GM08714 (cell line): ENCODE measurements around the gene UPF2.
"Not testable (repeated sequence)": the region's sequence is repeated elsewhere in the genome, so short reads cannot be mapped to it uniquely, and the experiment has no call there.

ENCODE experiments used
- H3K4me3 ChIP-seq: fragments of 200-500 bp; sonication (Bioruptor generic); 2 replicates; pipeline ENCODE4 v1.5.1; 2014; ENCODE audit warnings: mild to moderate bottlenecking, low read length, inconsistent platforms
- ZNF274 ChIP-seq: IDR thresholded peaks from 2 replicates; pipeline ENCODE4 v1.6.1; 2012; ENCODE audit warnings: mild to moderate bottlenecking, low read depth, low read length

The UPF2 gene

DNA sequence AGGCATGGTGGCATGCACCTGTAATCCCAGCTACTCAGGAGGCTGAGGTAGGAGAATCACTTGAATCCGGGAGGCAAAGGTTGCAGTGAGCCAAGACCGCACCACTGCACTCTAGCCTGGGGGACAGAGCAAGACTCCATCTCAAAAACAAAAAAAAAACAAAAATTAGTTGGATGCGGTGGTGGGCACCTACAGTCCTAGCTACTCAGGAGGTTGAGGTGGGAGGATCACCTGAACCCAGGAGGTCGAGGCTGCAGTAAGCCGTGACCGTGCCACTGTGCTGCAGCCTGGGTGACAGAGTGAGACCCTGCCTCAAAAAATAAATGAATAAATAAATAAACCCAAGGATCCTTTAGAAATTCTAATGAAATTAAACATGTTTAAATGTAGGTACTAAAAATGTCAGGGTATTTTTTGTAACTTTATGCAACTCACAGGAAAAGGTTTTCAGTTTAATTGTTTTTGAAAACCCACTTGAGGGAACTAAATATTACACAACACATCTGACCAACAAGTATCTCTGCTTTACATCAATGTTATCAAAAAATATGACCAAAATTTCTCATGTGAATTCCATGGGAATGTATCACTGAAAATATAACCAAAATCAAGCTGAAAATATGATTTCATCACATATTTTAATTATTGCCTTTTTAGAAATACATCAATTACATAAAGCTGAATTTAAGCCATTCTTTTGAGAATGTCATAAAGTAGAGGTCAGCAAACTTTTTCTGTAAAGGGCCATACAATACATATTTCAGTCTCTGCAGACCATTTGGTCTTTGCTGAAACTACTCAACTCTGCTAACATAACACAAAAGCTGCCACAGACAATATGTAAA is 23.9 kb downstream of the UPF2 start:
- TF ChIP-seq ZNF274 = no peak
- H3K4me3 ChIP-seq = no peak overlapping the region

DNA sequence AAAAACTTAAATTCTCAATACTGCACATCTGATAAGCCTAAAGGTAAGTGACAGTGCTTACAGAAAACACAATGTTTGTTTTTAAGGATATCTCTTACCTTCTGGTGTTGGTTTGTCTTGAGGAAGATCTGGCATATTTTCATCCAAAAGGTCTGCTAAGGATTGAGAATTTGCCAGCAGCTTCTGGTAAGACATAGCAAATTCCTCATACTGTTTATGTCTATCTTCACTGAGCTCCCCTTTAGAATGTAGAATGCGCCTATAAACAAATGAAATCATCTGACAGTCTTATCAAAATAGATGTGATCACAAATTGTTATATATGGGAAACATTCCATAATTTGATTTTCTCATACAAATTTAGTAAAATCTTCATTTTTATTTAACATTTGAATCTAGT is 28.7 kb downstream of the UPF2 start:
- no peak for TF ChIP-seq ZNF274
- H3K4me3 ChIP-seq = no peak overlapping the region

DNA sequence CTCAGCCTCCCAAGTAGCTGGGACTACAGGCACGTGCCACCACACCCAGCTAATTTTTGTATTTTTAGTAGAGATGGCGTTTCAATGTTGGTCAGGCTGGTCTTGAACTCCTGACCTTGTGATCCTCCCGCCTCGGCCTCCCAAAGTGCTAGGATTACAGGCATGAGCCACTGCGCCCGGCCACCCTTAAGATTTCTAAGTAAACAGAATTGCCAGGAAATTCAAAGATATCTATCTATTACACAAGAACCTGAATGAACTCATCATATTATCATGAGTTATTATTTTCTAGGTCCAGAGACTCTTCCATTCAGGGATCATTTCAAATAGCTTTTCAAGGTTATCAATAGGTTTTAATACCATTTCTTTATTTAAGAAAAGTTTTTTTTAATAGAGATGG is 29.2 kb downstream of the UPF2 start:
- H3K4me3 ChIP-seq = not testable (repeated sequence)

DNA sequence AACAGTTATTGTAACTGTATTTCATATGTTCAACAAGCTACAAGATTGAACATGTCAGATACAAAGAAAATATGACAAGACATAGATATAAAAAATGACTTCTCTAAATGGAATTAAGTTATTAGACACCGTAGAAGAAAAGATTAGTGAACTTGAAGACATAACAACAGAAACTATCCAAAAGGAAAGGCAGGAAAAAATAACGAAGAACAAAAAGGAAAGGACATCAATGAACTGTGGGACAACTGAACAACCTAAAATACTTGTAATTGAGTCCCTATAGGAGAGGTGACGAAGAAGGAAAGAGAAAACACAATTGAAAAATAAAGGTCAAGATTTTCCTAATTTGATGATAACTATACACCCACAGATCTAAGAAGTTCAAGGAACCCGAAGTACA is 32.3 kb downstream of the UPF2 start:
- TF ChIP-seq ZNF274 = no peak

DNA sequence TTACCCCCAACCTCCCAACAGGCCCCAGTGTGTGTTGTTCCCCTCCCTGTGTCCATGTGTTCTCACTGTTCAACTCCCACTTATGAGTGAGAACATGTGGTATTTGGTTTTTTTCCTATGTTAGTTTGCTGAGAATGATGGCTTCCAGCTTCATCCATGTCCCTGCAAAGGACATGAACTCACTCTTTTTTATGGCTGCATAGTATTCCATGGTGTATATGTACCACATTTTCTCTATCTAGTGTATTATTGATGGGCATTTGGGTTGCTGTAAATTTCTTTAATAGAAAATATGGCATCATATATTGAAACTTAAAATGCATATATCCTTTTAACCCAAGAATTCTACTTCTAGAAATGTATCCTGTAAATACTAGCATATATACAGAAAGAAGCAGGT is 33.8 kb downstream of the UPF2 start:
- not testable (repeated sequence) for H3K4me3 ChIP-seq

More for the DNA sequence above, 32.3 kb downstream of the UPF2 start:
- no peak overlapping the region for H3K4me3 ChIP-seq

DNA sequence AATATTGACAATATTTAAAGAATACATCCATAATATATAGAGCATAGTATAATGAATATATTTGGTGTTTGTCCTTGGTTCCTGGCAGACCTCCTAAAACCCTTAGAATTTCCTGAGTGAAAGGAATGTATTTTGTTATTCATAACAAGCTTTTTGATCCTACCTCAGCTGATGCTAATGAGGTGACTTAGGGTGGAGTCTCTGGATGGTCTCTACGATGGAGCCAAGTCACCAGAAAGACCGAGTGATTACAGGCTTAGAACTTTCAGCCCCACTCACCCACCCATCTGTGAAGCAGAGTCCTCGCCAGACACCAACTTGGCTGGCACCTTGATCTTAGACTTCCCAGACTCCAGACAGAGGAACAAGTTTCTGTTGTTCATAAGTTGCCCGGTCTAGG is 35.9 kb downstream of the UPF2 start:
- TF ChIP-seq ZNF274 = no peak
- no peak overlapping the region for H3K4me3 ChIP-seq

DNA sequence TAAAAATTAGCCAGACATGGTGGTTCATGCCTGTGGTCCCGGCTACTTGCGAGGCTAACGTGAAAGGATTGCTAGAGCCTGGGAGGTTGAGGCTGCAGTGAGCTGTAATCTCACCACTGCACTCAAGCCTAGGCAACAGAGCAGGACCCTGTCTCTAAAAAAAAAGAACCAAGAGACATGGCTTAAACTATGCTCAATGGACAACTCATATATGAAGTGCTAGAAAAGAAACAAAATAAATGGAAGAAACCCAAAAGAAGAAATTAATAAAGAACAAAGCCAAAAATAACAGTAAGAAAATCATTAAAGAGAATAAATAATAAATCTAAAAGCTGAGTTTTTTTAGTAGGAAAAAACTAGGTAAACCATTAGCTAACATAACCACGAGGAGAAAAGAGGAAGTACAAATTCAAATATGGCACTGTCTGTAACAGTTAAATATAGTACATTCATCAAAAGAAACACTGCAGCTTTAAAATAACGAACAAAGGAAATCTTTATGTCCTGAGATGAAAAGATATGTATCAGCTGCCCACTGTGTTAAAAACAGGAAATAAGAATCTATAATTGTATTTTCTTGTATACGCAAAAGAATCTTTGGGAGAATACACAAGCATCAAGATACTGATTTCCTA is 48.7 kb downstream of the UPF2 start:
- TF ChIP-seq ZNF274 = no peak

DNA sequence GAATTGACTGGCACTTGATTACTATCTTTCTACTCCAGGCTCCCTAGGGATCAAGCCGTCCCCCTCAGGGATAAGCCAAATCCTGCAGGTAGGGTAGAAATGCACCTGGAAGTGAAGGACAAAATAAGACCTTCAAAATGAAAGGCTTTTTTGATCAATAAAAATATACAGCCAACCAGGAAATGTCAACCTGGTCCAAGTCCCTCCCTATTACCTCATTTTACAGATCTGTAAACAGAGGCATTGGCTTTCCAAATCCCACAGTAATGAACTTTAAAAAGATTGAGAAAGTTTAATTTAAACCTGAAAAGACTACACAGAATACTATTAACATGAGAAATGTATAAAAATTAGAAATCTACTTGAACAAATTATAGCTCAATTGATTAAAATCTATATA is 53.7 kb downstream of the UPF2 start:
- H3K4me3 ChIP-seq = no peak overlapping the region
- no peak for TF ChIP-seq ZNF274

More for the DNA sequence above, 48.7 kb downstream of the UPF2 start:
- H3K4me3 ChIP-seq = peak overlapping the region; percentile 31; the same call in 1 of the 2 replicates

DNA sequence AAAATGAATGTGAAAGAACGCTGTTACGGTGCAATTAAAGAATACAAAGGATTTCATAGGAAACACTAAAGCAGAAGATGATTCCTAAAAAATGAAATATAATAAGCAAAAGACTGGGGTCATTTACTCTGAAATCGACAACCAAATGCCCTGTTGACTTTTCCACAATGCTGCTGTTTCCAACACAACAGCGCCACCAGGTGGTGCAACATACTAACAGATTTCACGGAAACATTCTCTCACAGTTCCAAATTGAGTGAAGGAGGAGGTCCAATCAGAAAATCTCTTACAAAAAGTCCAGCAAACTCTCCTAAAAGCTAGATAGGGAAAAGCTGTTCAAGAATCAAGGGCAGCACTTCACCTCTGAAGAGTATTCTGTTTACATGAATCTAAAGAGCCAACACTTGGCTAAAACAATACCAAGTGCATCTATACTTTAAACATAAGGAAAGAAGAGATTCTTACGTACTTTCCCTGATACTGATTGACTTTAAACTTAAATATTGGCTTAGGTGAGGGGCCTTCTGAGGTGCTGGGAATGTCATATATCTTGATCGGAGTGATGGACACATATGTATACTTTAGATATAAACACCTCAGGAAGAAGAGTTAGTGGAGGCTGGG is 55.9 kb downstream of the UPF2 start:
- no peak for TF ChIP-seq ZNF274
- no peak overlapping the region for H3K4me3 ChIP-seq

DNA sequence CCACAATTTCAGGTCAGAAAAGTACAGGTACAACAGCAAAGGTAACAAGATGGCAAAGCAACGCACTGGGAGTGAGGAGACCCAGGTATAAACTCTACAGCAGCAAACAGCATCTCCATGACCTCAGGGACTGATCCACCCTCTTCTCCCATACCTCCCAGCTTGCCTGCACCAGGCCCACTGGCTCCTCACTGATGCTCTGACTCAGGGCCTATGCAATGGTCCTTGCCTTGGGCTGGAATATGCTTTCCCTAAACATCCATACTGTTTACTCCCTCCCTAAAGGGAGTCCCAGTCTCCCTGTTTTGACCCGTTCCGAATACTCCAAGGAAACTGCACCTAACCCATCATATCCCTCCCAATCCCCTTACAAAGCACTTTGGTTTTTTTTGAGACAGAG is 60.4 kb downstream of the UPF2 start:
- H3K4me3 ChIP-seq = no peak overlapping the region
- TF ChIP-seq ZNF274 = no peak

DNA sequence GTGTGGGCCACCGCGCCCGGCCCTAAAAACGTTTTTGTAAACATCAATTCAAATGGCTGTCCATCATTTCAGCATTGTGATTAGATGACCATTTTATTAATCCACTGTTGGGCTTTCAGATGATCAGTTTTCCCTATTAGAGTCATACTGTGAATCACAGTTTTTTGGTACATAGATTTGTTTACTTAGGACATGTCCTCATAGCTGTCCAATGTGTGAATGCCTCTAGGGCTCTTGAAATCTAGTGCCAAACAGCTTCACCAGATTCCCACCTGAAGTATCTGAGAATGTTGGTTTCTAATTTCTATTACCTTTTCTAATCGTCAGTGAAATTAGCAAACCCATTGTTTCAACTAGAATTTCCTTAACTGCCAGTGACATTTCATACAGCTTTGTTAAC is 66.8 kb downstream of the UPF2 start:
- H3K4me3 ChIP-seq = no peak overlapping the region
- TF ChIP-seq ZNF274 = no peak

DNA sequence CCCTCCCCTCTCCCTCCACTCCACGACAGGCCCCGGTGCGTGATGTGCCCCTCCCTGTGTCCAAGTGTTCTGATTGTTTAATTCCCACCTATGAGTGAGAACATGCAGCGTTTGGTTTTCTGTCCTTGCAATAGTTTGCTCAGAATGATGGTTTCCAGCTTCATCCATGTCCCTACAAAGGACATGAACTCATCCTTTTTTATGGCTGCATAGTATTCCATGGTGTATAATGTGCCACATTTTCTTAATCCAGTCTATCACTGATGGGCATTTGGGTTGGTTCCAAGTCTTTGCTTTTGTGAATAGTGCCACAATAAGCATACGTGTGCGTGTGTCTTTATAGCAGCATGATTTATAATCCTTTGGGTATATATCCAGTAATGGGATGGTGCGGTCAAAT is 70.1 kb downstream of the UPF2 start:
- not testable (repeated sequence) for H3K4me3 ChIP-seq

DNA sequence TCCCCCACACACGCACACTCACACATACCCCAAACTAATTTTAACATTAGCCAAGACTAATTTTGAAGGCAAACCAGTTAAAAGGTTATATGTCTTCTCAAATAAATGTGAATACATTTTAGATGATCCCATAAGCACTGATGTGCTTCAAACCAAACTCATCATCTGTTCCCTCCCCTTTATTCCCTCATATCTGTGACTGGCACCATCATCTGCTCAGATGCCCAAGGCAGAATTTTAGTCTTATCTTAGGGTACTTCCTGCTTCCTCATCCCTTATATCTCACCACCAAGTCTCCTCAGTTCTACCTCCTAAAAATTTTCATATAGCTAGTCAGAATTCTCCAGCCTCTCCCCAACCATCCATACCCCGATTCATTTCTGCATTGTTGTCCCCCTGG is 80.4 kb downstream of the UPF2 start:
- no peak for TF ChIP-seq ZNF274
- H3K4me3 ChIP-seq = no peak overlapping the region

DNA sequence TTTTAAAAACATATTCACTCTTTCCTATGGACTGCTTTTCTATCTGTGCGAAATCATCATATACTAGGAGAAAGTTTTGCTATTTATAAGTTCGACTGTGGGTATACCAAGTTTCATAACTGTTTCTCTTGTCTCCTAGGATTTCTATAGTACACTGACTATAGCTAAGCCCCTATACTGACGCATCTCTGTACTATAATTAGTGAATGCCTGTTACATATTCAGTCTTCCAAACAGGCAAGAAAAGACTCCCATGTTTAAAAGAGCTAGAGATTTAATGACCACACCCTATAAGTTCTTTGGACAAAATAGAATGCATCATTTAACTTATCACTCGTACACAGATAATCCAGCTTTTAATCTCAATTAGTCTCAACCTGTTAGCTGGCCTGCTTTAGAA is 80.8 kb downstream of the UPF2 start:
- TF ChIP-seq ZNF274 = no peak
- H3K4me3 ChIP-seq = no peak overlapping the region

DNA sequence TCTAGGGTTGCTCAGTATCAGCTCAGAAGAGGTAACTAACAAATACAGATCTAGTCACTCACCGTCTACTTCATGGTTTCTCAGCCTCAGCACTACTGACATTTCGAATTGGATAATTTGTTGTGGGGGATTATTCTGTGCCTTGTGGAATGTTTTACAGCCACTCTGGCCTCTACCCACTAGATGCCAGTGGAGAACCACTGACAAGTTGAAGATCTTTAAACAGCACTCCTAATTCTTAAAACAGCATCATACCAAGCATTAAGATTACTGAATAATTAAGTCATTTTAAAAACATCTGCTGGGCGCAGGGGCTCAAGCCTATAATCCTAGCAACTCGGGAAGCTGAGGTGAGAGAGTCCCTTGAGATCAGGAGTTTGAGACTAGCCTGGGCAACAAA is 82.6 kb downstream of the UPF2 start:
- TF ChIP-seq ZNF274 = no peak
- no peak overlapping the region for H3K4me3 ChIP-seq

DNA sequence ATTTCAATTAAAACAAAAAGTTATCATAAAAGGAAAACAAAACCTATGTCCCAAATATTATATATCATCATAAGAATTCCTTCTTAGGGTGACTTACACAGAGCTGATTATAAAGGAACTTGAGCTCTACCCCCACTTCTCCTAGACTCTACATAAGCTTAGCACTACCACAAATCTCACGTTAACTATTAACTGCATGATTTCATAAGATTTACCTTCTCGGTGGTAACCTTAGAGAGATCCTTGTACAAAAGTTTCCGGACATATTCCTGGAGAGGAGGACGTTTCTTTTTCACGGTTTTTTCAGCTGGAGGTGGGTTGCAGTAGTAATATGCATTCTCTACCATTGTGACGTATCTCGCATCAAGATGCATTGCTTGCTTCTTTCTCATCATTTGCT is 83.7 kb downstream of the UPF2 start:
- TF ChIP-seq ZNF274 = no peak
- H3K4me3 ChIP-seq = no peak overlapping the region
